GM19467 (cell line): ENCODE measurements around the gene IL21R.
"Not testable (repeated sequence)": the region's sequence is repeated elsewhere in the genome, so short reads cannot be mapped to it uniquely, and the experiment has no call there.

Experiments used
- ATAC-seq: cut with Tn5 transposase; IDR thresholded peaks from one replicate; pipeline ENCODE4 v1.9.1; 2021; ENCODE audit warnings: mild to moderate bottlenecking, moderate library complexity; ENCODE audit not compliant: unreplicated experiment

Gene IL21R

DNA sequence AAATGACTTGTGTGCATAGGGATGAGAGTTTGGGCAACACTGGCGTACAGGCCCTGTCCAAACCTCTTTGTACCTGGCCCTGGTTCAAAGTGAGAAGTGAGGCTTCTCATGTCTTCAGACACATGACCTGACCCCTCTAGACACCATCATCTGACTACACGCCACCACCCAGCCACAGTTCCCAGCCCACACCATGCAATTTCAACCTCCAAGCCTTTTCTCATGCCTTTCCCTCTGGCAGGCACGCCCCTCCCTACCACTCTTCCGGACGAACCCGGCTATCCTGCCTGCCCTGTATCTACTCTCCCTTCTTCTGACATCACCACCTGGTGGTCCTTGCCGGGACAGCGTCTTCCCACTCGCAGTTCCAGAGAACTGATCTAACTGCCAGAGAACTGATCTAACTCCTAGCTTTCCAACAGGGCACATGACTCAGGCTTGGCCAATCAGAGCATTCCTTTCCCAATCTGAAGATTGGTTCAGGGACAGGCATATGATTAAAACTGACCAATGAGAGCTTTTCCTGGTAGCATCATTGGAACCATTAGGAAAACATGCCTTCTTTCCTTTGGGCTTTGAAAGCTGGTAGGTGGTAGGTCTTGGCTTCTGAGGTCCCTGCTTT lies 27.1 kb upstream of the IL21R start:
- no peak for ATAC-seq

DNA sequence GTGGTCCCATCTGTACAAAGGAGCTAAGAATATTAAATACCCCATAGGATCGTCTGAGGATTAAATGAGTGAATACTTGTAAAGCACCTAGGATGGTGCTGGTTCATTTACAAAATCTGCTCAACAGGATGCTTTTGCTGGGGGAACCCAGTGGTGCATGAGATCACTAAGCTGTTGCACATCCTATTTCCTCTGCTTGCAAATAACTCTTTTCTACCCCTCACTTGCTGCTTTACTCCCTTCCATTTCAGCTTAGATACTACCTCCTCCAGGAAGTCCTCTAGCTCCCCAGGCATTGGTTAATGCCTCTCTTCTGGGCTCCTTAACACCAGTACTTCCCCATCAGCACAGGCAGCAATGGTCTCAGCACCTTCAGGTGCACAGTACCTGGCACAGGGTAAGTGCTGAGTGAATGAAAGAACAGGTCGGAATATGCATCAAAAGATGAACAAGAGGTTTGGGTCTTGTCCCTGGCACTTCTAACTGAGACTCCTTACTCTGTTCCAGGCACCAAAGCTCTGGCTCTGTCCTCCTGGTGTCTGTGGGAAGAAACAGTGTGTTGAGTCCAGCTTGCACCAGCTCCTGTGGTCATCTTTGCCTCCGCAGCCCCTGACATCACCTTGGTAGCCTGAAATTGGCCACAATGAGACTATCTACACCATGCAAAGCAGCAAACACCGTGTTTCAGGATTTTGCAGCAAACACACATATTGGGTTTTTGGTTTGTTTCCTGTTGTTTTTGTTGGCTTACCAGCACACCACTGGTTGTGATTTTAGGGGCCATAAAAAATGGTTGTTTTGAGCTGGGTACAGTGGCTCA lies 24.1 kb upstream of the IL21R start:
- no peak for ATAC-seq

GRCh38 chr16:27378871-27379481 lies 23.0 kb upstream of the IL21R start:
- ATAC-seq, result no peak

DNA sequence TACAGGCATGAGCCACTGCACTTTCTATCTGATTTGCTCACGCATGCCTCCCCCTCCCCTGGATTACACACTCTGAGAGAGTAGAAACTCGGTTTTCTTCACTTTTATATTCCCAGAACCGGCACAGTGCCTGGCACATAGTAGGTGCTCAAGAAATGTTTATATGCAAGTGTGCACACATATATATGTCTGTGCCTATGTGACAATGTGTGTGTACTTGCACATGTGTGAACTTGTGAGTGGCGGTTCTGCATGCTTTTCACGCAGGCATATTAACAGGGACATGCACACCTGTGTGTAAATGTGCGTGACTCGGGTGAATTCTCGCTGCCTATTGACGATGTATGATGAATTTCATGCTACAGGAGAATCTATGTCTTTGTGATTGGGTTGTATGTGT lies 22.1 kb upstream of the IL21R start:
- ATAC-seq, result no peak

GRCh38 chr16:27381236-27381635 lies 20.7 kb upstream of the IL21R start:
- ATAC-seq, result no peak

- no peak for ATAC-seq
Measured at GRCh38 chr16:27381974-27382855, 19.8 kb upstream of the IL21R start.

GRCh38 chr16:27383556-27384243 lies 18.3 kb upstream of the IL21R start:
- no peak for ATAC-seq

GRCh38 chr16:27384425-27384824 lies 17.5 kb upstream of the IL21R start:
- no peak for ATAC-seq

DNA sequence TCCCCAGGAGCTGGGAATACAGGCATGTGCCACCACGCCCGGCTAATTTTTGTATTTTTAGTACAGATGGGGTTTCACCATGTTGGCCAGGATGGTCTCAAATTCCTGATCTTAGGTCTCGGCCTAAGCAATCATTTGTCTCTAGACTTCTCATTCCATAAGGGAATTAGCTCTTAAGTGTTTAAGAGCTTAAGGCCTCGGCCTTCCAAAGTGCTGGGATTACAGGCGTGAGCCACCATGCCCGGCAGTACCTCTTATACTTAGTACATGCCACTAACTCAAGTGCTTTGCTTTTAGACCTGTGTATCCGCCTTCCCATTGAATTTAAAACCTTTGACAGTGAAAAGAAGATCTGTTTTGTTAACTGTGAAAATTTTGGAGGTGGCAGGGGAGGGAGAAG lies 16.6 kb upstream of the IL21R start:
- ATAC-seq, result no peak

- ATAC-seq, result no peak
Measured at GRCh38 chr16:27386674-27387073, 15.3 kb upstream of the IL21R start.

DNA sequence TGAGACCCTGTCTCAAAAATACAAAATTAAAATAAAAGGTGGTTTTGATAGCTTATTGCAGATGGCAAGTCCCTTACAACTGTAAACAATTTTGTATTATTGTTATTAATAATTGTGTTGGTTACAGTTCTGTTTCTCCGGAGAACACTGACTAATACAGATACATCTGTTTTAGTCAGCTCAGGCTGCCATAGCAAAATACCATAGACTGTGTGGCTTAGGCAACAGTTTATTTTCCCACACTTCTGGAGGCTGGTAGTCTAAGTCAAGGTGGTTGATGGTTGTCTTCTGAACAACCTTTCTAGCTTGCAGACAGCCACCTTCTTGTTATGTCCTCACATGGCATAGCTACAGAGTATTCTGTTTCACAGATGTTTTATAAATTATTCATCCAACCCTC lies 14.2 kb upstream of the IL21R start:
- ATAC-seq, result peak; percentile 70

- ATAC-seq, result no peak
Measured at GRCh38 chr16:27389272-27389961, 12.6 kb upstream of the IL21R start.

GRCh38 chr16:27390151-27390550 lies 11.8 kb upstream of the IL21R start:
- ATAC-seq, result no peak

GRCh38 chr16:27392671-27393070 lies 9.3 kb upstream of the IL21R start:
- ATAC-seq, result no peak

DNA sequence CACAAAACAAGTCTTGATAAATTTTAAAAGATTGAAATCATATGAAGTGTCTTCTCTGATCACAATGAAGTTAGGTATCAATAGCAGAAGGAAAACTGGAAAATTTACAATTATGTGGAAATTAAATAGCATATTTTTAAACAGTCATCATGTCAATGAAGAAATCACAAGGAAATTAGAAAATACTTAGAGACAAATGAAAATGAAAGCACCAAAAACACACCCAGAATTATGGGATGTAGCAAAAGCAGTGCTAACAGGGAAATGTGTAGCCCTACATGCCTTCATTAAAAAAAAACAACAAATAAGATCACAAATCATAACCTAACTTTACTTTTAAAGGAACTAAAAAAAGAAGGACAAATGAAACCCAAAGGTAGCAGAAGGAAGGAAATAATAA lies 7.5 kb upstream of the IL21R start:
- no peak for ATAC-seq

- not testable (repeated sequence) for ATAC-seq
Measured at GRCh38 chr16:27398341-27398893, 3.6 kb upstream of the IL21R start.

GRCh38 chr16:27398894-27399853 lies 2.8 kb upstream of the IL21R start:
- peak; percentile 42 for ATAC-seq

DNA sequence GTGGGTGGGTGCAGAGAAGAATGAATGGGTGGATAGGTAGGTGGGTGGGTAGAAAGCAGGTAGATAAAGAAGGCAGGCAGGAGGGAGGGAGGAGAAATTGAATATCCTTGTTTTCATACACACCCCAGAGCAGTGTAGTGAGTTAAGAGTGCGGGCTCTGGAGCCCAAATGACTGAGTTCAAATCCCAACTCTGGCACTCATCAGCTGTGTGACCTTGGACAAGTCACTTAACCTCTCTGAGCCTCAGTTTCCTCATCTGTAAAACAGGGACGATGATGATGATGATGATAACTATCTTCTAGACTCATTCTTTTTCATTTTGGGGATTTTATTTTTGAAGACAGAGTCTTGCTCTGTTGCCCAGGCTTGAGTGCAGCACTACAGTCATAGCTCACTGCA lies 2.0 kb upstream of the IL21R start:
- no peak for ATAC-seq
